Raji (cell line): ENCODE data around the gene FAM174C.

Source experiments
- POLR2A ChIP-seq: IDR thresholded peaks from 2 replicates; pipeline ENCODE4 v1.6.1; 2011; ENCODE audit warnings: low read depth, low read length, control low read depth; ENCODE audit not compliant: insufficient read depth

The FAM174C gene

DNA sequence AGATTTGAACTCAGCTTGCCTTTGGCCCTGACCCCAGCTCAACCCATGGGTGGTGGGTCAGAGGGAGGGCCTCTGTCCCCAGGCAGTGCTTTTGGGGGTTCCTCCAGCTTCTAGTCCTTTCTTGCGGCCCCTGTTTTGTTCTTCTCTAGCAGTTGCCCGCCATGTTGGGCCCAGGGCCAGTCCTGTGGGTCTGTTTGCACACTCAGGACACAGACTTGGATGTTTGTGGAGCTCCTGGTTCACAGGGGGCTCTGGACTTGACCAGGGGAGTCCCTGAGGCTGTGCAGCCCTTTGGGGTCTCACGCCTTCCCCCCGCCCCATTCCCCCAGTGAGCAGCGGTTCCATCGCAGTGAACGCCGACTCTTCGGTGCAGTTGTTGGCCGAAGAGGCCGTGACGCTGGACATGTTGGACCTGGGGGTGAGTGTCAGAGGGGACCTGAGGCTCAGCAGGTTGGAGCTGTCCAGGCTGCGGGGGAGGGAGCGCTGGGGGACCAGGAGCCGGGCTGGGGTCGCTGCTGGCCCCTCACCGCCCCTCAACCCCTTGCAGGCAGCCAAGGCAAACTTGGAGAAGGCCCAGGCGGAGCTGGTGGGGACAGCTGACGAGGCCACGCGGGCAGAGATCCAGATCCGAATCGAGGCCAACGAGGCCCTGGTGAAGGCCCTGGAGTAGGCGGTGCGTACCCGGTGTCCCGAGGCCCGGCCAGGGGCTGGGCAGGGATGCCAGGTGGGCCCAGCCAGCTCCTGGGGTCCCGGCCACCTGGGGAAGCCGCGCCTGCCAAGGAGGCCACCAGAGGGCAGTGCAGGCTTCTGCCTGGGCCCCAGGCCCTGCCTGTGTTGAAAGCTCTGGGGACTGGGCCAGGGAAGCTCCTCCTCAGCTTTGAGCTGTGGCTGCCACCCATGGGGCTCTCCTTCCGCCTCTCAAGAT is 31.3 kb upstream of the FAM174C start:
- TF ChIP-seq POLR2A = no peak; the same call in 1 of the 2 replicates

DNA sequence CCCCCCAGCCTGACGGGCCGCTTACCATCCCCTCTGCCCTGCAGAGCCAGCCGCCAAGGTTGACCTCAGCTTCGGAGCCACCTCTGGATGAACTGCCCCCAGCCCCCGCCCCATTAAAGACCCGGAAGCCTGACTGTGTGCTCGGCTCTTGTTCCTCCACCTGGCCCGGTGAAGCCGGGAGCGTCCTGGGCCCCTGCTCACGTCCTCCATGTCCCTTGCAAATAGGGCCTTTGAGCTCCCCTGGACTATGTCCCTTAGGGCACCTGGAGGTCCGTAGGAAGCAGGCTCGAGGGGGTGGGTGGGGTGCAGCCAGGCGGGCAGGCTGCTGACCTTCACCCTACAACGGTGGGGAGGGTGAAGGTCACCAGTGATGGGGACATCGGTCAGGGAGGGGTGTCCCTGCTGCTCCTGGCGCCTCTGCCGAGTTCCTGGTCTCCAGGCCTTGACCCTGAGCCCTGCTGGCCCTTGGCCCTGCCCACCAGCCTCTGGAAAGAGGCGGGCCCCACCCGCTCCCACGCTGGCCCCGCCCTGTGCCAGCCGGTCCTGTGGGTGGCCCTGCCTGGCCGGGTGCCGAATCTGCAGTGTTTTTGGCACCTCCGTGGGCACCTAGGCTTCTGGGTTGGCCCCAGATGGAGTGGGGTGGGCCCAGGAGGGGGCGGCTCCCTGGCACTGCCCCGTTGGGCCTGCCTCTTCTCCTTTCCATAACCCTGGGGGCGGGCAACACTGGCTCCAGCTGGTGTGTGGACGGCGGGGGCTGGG is 30.5 kb upstream of the FAM174C start:
- TF ChIP-seq POLR2A = 0 out of 2 replicates have a peak, but pooled peaks have one; percentile 19

DNA sequence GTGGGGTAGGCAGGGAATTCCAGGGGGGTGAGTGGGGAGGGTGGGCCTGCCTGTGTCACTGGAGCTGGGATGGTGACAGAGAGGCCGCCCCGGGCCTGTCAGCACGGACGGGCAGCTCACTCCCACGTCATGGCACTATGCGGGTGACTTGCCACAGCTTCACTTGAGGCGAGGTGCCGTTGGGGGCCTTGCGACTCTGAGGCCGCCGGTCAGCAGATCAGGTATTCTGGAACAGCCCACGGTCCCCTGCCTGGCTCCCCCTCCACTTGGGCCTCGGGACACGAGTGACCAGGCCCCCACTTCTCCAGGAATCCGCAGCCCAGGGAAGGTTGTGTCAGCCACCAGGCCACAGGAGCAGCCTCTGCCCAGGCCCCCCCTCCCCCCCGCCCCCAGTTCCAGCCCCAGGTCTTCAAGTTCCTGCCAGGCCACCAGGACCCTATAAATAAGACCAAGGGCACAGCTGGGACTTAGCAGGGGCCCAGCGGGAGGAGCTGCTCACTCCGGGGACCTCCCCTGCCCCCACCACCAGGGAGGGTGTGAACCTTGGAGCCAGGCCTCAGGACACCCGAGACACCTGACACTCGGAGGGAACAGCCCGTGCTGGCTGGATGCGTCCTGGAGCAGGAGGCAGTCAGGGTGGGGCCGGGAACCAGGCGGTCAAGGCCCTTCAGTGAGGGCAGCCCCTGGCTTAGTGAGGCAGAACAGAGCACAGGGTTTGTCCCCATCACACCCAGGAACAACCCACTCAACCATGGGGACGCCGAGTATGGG is 29.7 kb upstream of the FAM174C start:
- TF ChIP-seq POLR2A = no peak

DNA sequence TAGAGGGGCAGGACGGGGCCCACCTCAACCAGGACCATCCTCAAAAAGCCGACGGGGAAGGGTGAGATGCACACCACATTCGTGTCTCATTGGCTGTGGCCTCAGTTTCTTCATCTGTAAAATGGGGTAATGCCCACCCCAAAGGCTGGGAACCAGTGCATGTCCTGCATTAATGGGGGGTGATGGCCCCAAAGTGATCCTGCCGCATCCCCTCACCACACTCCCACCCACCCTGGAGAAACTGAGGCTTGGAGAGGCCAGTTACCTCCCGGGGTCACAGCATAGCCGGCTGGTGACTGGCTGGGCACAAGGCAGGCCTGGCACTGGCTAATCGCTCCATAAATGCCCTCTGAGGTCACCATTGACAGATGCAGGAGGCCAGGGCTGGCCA is 27.6 kb upstream of the FAM174C start:
- no peak for TF ChIP-seq POLR2A

DNA sequence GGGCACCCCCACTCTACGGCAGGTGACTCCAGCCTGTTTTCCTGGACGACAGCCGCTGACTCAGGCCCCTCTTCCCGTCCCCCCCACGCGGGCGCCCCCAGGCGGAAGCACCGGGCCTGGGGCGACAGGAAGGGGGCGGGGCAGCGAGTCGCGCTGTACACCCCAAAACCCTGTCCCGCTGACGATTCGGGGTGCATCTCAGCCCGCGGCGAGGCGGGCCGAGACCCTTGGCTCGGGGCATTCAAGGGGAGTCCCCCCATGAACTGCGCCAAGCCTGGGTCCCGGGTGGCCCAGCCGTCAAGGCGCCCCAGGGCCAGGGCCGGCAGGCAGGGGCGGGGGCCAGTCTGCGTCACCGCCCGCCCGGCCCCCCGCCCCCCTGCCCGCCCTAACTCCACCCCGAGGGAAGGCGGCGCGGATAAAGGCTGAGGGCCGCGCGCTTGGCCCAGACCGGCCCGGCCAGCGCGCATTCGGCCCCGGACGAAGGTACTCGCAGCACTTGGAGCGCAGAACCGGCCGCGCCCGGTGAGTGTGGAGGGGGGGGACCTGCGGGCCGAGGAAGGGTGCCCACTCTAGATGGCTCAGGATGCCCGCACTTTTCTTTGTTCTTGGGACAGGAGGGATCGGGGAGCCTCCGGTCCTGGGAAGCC is 27.1 kb upstream of the FAM174C start, which contains the start of gene MIDN:
TSS of gene MIDN (plus strand) at position 445 of the 647 bp plus-strand sequence. CDS start 1,714 bp downstream, outside the sequence.
- TF ChIP-seq POLR2A = peak; percentile 80

DNA sequence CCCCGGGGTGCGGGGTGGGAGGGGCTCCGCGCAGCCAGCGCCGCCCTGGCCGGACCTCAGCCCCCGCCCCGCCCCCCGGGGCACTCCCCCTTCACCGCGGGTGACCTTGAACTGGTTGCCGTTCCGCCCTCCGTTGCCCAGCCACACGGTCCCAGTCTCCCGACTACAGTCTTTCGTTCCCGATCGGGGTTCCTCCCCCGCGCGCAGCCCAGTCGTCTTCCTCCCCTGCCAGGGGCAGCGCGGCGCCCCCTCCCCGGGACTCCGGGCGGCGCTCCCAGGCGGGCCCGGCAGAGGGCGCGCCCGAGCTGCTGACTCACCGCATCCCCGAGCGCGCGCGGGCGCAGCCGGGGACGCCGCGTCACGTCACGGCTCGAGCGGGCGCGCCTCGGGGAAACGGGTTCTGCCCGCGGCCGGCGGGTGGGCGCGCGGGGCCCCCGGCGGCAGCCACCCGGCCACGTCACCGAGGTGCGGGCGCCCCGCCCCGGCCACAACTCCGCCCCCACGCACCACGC is 26.5 kb upstream of the FAM174C start:
- no peak for TF ChIP-seq POLR2A

DNA sequence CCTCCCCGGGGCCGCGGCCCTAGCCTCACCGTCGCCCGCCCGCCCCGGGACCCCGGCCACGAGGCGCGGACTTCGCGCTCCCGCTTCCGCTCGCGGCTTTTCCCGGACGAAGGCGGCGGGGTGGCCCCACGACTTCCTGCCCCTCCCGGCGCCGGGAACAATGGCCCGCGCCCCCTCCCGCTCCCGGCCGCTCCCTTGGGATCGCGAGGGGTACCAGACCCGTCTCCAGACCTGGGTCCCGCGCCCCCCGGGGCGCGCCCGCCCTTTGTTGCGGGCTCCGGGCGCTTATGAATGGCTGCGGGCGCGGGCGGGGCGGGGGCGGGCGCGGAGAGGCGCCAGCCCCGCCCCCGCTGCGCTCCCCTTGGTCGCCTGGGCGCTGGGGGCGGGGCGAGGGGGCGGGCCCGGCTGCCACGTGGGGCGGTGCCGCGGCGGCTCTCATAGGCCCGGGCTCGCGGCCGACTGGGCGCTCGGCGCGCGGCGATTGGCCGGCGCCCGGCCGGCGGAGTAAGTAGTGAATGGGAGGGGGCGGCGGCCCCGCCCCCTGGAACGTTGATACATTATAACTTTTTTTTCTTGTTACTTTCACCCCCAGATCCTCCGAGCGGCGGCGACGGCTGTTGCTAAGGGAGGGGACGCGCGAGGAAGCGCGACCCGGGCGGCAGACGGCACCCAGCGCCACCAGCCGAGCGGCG is 25.9 kb upstream of the FAM174C start:
- TF ChIP-seq POLR2A = peak; percentile 71

DNA sequence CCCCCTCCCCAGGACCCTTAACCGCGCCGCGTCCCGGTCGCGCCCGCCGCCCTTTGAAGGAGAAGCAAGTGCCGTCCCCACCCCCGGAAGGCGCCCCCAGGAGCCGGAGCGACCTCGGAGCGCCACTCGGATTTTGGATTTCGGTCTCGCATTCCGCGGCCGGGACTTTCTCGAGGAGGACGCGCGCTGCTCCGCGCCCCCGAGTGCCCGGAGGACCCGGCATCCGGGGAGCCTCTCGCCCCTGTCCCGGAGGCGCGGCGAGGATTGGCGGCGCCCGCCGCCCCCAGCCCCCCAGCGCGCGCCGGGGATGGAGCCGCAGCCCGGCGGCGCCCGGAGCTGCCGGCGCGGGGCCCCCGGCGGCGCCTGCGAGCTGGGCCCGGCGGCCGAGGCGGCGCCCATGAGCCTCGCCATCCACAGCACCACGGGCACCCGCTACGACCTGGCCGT is 25.3 kb upstream of the FAM174C start:
- TF ChIP-seq POLR2A = no peak

DNA sequence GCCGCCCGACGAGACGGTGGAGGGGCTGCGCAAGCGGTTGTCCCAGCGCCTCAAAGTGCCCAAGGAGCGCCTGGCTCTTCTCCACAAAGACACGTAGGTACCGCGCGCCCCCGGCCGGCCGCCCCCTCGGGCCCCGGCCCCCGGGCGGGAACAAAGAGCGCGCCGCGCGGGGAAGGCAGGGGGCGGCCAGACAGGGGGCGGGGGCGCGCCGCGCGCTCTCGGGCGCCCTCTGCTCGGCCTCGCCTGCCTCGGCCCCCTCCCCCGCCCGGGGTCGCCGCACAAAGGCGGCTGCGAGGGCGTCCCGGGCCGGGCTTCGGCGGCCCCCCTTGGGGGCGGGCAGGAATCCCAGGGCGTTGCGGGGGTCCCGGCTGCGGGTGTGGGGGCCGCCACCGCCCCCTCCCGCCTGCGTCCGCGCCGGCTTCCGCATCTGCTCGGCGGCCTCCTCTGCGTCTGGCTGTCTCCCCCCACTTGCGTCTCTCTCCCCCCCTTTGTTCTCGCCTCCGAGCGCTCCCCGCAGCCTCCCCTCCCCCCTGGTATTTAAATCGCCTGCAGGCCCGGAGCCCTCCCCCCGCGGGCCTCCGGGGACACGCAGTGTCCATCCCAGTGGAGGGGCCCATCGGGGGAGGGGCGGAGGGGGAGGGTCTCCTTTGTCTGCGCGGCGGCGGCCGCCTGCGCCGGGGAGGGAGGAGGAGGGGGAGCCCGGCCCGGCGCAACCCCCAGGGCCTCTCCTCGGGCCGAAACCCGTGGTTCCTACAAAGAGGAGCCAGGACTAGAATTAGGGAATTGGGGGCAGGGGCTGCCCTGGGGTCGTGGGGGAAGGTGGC is 24.7 kb upstream of the FAM174C start:
- no peak; the same call in 1 of the 2 replicates for TF ChIP-seq POLR2A

DNA sequence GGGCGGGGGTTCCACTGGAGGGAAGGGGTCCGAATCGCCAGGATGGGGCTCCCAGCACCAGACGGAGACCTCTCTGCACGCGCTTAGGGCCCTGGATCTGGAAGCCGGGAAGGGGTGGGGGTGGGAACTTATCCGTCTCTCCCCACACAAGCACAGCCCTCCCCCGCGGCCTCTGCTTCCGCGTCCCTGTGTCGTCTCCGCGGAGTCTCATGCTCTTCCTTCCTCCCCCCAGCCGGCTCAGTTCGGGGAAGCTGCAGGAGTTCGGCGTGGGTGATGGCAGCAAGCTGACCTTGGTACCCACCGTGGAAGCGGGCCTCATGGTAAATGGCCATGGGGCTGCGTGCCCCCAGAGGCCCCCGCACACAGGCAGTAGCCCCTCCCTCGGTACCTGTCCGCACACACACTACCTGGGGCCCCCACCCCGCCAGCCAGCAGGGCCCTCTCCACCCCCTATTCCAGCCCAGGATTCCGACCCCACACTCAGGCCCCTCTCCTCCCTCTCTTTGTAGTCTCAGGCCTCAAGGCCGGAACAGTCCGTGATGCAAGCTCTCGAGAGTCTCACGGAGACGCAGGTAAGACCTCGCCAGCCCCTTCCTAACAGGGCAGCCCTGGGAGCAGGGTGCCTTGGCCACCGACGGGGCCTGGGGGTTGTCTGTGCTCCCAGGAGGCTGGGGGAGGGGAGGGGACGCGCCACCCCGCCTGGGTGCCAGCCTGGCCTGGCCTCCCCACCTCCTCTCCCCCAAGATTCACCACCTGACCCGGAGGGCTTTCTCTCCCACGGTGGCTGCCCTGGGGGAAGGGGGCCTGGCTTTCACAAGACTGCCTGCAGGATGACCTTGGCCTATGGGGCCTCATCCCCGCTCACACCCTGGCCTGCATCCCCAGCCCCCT is 23.8 kb upstream of the FAM174C start:
- TF ChIP-seq POLR2A = peak; percentile 26

DNA sequence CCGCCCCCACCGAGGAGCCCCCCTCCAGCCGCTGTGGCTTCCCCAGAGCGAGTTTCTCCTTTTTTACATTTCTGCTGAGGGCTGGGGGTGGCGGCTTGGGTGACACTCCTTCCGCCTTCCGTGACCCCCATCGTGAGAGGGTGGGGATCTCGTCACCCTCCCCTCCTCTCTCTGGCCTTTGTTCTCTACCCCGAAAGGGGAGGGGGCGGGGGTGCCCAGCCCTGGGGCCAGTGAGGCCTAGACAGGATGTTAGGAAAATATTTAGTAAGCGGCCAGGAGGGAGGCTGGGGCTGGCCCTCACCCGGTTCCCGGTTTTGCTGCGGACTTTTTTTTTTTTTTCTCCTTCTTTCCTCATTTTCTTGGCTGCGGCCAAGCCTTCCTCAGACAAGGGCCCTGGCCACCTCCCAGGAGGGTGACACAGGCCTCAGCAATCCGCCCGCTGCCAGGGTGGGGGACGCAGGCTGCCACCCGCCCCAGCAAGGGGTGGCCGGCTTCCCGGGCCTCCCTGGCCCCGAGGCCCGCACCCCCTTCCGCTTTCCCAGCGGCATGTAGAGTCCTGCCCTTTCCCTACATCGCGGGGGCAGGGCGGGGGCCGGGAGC is 23.0 kb upstream of the FAM174C start:
- no peak for TF ChIP-seq POLR2A
